GM18861 (cell line): ENCODE results near the gene HOXC4.

Source experiments
- ATAC-seq: cut with Tn5 transposase; IDR thresholded peaks from one replicate; pipeline ENCODE4 v1.9.1; 2021; ENCODE audit not compliant: unreplicated experiment

Gene HOXC4

GRCh38 chr12:54053751-54054741 is at the start of gene HOXC4:
HOXC4 (plus strand) TSS chr12:54053835; CDS start chr12:54053923, 88 bp downstream.
- ATAC-seq: no peak

- ATAC-seq: no peak
Measured at GRCh38 chr12:54004063-54004840, 49.4 kb upstream of the HOXC4 start.

GRCh38 chr12:54004841-54005530 is 48.6 kb upstream of the HOXC4 start:
- no peak for ATAC-seq

GRCh38 chr12:54005531-54005852 is 48.1 kb upstream of the HOXC4 start:
- ATAC-seq: no peak

GRCh38 chr12:54005853-54006558 is 47.6 kb upstream of the HOXC4 start:
- ATAC-seq: peak; percentile 49

- ATAC-seq: no peak
Measured at GRCh38 chr12:54006559-54007220, 46.9 kb upstream of the HOXC4 start.

GRCh38 chr12:54007538-54008259 is 45.9 kb upstream of the HOXC4 start:
- no peak for ATAC-seq

- ATAC-seq: no peak
Measured at GRCh38 chr12:54008260-54008552, 45.4 kb upstream of the HOXC4 start.

GRCh38 chr12:54009171-54010052 is 44.2 kb upstream of the HOXC4 start:
- no peak for ATAC-seq

GRCh38 chr12:54010053-54010971 is 43.3 kb upstream of the HOXC4 start:
- no peak for ATAC-seq

- ATAC-seq: no peak
Measured at GRCh38 chr12:54010972-54011664, 42.5 kb upstream of the HOXC4 start.

- ATAC-seq: no peak
Measured at GRCh38 chr12:54011665-54012532, 41.7 kb upstream of the HOXC4 start.

- ATAC-seq: no peak
Measured at GRCh38 chr12:54012631-54013409, 40.8 kb upstream of the HOXC4 start.

GRCh38 chr12:54014377-54015017 is 39.1 kb upstream of the HOXC4 start:
- no peak for ATAC-seq
